Coronary artery (tissue), 2 donors: Measurements from ENCODE around the gene URM1.
"Not testable (repeated sequence)": the region's sequence is repeated elsewhere in the genome, so short reads cannot be mapped to it uniquely, and the experiment has no call there.

Source experiments
- DNase-seq: peaks from one replicate; pipeline ENCODE4 v3.0.0-alpha.2; 2017; ENCODE audit warnings: low spot score
- H3K27ac ChIP-seq, 2 donors: fragments of 200-600 bp; sonication (generic); one replicate each; pipeline ENCODE4 v1.5.1; 2016 to 2019
- H3K4me3 ChIP-seq: fragments of 200-600 bp; sonication (generic); 2 replicates; pipeline ENCODE4 v1.5.1; 2016; ENCODE audit warnings: mild to moderate bottlenecking, moderate library complexity
- TF ChIP-seq, protein P1 (sequence below): fragments of 200-600 bp; sonication (generic); IDR thresholded peaks from one replicate; pipeline ENCODE4 v1.5.1; 2019; ENCODE audit warnings: antibody characterized with exemption

Gene URM1

DNA sequence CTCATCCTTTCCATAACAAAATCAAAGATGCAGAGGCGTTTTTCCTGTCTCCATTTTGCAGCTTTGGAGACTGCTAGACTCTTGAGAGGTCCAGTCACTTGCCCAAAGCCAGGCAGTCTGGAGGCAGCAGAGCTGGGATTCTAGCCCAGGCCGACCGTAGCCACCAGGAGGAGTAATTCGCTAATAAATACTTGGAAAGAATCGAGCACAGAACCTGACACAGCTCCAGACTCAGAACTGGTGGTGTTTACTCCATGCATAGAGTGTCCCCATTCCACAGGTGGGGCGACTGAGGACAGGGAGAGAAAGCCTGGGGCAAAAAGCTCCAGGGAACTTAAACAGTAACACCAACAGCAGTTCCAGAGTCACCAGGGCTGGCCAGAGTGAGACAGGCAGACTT is 38.8 kb downstream of the URM1 start:
- TF ChIP-seq, protein P1, sequence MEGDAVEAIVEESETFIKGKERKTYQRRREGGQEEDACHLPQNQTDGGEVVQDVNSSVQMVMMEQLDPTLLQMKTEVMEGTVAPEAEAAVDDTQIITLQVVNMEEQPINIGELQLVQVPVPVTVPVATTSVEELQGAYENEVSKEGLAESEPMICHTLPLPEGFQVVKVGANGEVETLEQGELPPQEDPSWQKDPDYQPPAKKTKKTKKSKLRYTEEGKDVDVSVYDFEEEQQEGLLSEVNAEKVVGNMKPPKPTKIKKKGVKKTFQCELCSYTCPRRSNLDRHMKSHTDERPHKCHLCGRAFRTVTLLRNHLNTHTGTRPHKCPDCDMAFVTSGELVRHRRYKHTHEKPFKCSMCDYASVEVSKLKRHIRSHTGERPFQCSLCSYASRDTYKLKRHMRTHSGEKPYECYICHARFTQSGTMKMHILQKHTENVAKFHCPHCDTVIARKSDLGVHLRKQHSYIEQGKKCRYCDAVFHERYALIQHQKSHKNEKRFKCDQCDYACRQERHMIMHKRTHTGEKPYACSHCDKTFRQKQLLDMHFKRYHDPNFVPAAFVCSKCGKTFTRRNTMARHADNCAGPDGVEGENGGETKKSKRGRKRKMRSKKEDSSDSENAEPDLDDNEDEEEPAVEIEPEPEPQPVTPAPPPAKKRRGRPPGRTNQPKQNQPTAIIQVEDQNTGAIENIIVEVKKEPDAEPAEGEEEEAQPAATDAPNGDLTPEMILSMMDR, result no peak
- Histone ChIP-seq H3K4me3 (no peak overlapping the region), H3K27ac (no peak overlapping the region)
- DNase-seq, result no peak

DNA sequence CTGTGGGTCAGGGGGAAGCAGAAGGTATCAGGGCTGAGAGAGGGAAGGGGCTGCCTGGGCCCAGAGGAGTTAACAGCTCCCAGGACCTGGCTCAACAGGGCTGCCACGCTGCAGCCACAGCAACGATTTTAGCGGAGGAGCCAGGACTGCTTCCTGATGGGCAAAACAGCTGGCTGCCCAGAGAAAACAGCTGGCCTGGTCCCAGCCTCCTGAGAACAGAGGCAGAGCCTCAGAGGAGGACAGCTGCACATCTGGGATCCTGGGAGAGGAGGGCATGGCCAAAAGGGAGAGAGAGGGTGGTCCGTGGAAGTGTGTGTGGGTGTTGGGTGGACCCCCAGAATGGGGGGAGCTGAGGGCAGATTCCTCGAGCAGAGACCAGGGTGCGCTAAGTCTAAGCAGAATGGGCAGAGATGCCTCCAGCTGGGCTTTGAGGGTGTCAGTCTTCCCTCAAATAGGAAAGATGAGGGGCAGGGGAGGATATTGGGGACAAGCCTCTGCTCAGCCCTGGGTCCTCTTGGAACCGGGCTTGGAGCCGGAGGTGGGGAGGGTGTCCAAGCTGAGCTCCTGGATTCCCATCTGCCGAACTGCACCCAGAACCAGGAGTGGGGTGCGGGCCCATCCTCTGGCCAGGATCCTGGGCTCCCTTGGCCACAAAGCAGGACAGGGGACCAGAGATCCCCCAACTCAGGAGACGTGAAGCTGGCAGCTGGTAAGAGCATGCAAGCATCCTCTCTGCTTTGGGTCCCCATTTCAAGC is 40.4 kb downstream of the URM1 start:
- TF ChIP-seq, protein P1, result no peak
- no peak for DNase-seq
- H3K27ac ChIP-seq, result no peak overlapping the region
- H3K4me3 ChIP-seq, result no peak overlapping the region

DNA sequence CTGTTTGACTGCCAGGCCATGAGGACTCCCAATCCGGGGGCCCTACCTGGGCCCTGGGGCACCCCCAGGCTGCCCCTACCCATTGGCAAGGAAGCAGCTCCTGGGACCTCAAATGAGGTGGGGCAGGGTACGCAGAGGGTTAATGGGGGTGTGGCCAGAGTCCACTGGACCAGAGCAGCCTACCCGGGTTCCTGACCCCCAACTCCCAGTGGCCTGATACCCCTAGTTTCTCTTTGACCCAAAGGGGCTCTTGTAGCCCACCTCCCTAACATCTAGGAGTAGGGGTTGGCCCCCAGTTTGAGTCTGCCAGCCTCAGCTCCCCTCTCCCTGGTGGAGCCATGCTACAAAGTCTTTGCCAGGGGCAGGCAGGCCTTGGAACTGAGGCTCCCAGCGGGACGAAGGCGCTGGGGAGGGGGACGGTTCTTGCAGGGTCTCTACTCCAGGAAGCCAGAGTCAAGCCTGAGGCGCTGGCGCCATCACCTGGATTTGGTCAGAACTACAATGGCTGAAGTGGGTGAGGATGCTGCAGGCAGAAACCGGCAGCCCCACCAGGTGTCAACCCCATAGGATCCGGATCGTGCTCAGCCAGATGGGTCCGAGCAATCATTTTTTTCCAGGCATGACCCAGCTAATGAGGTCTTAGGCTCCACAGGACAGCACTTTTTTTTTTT is 41.1 kb downstream of the URM1 start:
- TF ChIP-seq, protein P1, result peak; percentile 26
- Histone ChIP-seq H3K27ac (no peak overlapping the region), H3K4me3 (no peak overlapping the region)
- DNase-seq, result no peak

DNA sequence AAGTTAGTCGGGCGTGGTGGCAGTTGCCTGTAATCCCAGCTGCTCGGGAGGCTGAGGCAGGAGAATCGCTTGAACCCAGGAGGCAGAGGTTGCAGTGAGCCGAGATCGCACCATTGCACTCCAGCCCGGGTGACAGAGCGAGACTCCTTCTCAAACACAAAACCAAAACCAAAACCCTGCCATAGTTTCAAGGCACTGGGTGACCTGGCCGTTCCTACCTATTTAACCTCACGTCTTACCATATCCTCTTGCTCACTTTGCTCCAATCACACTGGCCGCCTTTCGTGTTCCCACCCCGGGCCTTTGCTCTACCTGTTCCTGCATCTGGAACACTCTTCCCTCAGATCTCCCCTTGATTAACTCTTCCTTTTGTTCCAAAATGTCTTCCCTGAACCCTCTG is 42.6 kb downstream of the URM1 start:
- DNase-seq, H3K4me3 ChIP-seq, H3K27ac ChIP-seq: not testable (repeated sequence)

DNA sequence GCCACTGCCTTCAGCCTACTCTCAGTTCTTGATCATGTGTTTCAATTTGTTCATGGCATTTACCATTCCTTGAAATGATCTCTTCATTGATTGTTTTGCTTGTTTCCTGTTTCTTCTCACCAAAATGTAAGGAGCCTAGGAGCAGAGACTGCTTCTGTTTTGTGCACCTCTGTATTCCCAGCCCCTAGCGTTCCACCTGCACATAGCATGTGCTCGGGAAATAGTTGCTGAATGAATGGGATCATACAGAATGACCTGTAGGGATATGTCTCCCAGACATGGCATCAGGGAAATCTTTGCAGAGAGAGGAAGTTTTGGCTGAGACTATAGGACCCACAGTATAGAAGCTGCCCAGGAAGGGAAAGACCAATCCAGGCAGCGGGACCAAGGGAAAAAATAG is 43.3 kb downstream of the URM1 start:
- no peak overlapping the region for H3K27ac ChIP-seq
- H3K4me3 ChIP-seq, result no peak overlapping the region
- TF ChIP-seq, protein P1, result no peak
- no peak for DNase-seq

DNA sequence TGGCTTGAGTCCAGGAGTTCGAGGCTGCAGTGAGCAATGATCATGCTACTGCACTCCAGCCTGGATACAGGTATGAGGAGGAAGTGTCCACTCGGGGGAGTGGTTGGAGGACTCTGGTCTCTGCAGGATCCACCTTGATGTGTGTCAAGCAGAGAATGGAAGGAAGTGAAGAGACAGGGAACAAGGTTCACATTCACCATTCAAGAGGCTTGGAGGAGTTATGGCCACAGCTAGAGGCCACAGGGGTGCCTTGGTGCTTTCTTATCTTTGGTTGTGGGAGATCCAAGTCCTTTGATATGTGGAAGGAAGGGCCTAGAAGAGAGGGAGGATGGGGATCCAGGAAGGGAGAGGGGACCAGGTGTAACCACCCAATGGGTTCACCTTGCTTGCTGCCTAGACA is 44.1 kb downstream of the URM1 start:
- no peak for DNase-seq
- Histone ChIP-seq H3K27ac (no peak overlapping the region), H3K4me3 (no peak overlapping the region)
- TF ChIP-seq, protein P1, result no peak

DNA sequence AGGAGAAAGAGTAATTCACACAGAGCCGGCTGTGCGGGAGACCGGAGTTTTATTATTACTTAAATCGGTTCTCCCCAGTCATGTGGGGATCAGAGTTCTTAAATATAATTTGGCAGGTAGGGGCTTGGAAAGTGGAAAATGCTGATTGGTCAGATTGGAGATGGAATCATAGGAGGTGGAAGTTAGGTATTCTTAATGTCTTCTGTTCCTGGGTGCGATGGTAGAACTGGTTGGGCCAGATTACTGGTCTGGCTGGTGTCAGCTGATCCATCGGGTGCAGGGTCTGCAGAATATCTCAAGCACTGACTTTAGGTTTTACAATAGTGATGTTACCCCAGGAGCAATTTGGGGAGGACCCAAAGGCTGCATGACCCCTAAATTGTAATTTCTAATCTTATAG is 44.8 kb downstream of the URM1 start:
- no peak overlapping the region for H3K27ac ChIP-seq
- no peak for DNase-seq
- H3K4me3 ChIP-seq, result no peak overlapping the region
- TF ChIP-seq, protein P1, result no peak
